IPS-11a (cell line): ENCODE measurements around the gene SMIM13.
"Not testable (repeated sequence)": the region's sequence is repeated elsewhere in the genome, so short reads cannot be mapped to it uniquely, and the experiment has no call there.

Source experiments
- H3K4me3 ChIP-seq: one replicate; pipeline ENCODE4 v1.5.1; 2013; ENCODE audit warnings: low read depth, low read length, control low read depth

Gene SMIM13

GRCh38 chr6:11083491-11083890, 10.1 kb upstream of the SMIM13 start:
- H3K4me3 ChIP-seq: no peak overlapping the region

GRCh38 chr6:11083956-11084355, 9.7 kb upstream of the SMIM13 start:
- H3K4me3 ChIP-seq: no peak overlapping the region

DNA sequence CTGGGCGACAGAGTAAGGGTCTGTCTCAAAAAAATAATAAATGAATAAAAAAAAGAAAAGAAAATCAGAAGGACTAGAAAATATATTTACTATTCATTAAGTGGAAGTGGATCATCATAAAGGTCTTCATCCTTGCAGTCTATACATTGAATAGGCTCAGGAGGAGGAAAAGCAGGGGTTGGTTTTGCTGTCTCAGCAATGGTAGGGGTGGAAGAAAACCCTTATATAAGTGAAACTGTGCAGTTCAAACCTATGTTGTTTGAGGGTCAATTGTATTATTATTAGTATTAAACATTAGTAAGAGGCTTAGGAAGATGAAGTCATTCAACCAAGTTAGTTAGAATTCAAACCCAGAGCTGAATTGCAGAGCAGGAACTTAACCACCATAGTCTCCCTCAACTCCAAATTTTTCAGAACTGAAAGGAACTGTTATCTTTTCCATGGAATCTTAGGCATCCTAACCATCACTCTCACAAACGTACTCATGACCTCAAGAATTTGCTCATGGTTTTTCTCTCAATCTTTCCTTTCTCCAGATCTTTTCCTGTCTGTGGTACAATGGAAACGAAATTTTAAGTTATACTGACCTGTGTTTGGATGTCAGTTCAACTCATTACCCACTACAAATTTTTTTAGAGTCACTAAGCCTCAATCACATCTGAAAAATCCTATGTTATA, 7.7 kb upstream of the SMIM13 start:
- H3K4me3 ChIP-seq: no peak overlapping the region

DNA sequence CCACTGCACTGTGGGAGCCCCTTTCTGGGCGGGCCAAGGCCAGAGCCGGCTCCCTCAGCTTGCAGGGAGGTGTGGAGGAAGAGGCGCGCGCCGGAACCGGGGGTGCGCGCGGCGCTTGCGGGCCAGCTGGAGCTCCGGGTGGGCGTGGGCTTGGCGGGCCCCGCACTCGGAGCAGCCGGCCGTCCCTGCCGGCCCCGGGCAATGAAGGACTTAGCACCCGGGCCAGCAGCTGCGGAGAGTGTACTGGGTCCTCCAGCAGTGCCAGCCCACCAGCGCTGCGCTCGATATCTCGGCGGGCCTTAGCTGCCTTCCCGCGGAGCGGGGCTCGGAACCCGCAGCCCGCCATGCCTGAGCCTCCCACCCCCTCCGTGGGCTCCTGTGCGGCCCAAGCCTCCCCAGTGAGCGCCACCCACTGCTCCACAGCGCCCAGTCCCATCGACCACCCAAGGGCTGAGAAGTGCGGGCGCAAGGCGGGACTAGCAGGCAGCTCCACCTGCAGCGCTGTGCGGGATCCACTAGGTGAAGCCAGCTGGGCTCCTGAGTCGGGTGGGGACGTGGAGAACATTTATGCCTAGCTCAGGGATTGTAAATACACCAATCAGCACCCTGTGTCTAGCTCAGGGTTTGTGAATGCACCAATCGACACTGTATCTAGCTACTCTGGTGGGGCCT, 6.4 kb upstream of the SMIM13 start:
- H3K4me3 ChIP-seq: not testable (repeated sequence)

DNA sequence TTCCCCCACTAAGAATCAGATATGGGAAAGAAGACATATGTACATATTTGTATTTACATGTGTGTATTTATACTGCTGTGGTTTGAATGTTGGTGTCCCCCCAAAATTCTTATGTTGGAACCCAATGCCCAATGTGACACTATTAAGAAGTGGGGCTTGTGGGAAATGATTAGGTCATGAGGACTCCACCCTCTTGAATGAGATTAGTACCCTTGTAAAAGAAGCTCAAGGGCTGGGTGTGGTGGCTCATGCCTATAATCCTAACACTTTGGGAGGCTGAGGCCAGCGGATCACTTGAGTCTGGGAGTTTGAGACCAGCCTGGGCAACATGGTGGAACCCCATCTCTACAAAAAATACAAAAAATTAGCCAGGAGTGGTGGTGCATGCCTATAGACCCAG, 3.9 kb upstream of the SMIM13 start:
- no peak overlapping the region for H3K4me3 ChIP-seq

- not testable (repeated sequence) for H3K4me3 ChIP-seq
Measured at GRCh38 chr6:11091141-11091540, 2.5 kb upstream of the SMIM13 start.

DNA sequence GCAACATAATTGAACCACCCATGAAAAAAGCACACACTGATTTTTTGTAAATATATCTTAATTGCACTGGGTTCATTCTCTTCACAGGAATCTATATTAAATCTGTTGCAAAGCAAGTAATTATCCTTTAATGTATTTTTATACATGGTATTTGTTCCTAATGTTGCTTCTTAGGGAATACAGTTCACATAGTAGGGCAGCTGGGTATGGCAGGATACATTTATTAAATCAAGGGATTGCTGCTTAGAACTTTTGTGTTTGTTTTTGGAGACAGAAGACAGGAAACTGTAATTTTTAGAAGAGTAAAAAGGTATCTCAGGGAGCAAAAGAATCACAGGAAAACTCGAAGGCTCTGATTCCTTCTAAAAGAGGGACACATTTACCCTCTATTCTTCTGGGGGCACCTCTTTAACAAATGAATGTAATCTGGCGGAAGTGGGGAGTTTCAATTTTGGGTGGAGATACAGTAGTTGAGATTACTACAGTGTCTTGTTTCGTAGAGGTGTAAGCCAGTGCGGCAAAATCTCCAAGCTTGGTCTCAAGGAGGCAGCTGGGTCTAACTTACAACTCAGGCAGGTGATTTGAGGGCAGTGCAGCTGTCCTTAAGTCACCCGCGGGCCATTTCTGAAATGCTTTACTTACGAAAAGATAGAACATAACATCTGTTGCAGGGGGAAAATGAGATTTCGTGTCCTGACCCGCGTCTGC, 812 bp upstream of the SMIM13 start:
- peak overlapping the region; percentile 77 for H3K4me3 ChIP-seq

DNA sequence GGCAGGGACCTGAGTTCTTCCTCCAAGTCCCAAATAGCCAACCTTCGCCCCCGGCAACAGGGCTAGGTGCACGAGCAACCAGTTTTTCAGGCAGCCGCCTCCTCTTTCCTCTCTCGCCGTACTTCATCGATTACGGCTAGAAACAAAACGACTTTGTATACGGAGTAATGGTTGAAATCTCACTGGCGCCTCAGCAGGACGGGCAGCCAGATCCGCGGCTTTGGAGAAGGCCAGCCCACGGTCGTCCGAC, 333 bp upstream of the SMIM13 start:
- peak overlapping the region; percentile 77 for H3K4me3 ChIP-seq

DNA sequence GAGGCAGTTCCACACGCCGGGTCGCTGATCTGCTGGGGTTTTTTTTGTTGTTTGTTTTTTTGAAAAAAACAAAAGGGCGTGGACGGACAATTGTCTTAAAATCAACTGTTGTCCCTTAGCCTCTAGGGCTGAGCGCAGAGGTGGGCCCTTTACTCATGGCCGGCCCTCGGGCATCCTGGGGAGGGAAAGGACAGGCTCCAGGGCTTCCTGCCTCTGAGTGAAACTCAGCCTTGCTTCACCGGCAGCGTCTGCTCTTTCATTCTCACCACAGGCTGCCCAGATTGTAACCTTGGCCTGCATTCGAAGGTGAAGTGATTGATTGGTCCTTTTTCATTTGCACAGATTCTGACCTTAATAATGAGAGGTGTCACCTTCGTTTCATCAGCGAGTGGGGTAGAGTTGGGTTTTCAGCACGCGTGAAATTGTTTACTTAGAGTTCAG, 797 bp downstream of the SMIM13 start:
- H3K4me3 ChIP-seq: peak overlapping the region; percentile 59

- peak overlapping the region; percentile 59 for H3K4me3 ChIP-seq
Measured at GRCh38 chr6:11094941-11095340, 1.3 kb downstream of the SMIM13 start.

DNA sequence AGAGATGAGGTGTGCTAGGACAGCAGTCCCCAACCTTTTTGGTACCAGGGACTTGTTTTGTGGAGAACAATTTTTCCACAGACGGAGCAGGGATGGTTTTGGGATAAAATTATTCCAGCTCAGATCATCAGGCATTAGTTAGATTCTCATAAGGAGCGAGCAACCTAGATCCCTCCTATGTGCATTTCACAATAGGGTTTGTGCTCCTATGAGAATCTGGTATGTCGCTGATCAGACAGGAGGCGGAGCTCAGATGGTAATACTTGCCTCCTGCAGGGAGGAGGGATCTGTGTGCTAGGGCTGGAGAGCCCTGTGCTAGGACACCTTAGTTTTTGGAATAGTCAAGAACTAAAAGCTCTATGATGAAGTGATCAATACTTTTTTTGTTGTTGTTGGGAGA, 2.5 kb downstream of the SMIM13 start:
- H3K4me3 ChIP-seq: no peak overlapping the region

- no peak overlapping the region for H3K4me3 ChIP-seq
Measured at GRCh38 chr6:11097476-11097875, 3.8 kb downstream of the SMIM13 start.

- no peak overlapping the region for H3K4me3 ChIP-seq
Measured at GRCh38 chr6:11098004-11098403, 4.4 kb downstream of the SMIM13 start.

DNA sequence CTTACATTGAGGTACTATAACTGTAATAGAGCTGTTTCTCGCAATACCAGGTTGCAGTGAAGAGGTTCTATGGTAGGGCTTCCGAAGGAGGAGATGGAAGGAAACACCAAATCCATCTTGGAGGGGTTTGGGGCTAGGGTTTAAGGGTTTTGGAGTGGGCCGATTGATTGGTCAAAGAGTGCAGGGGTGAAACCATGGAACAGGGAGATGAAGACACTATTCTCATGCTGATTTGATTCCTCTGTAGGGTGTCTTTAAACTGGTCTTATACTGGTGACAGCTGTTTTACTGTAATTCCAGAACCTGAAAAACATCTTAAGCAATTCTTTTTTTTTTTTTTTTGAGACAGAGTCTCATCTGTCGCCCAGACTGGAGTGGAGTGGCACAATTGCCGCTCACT, 7.8 kb downstream of the SMIM13 start:
- H3K4me3 ChIP-seq: no peak overlapping the region

GRCh38 chr6:11103065-11103464, 9.4 kb downstream of the SMIM13 start:
- H3K4me3 ChIP-seq: no peak overlapping the region

DNA sequence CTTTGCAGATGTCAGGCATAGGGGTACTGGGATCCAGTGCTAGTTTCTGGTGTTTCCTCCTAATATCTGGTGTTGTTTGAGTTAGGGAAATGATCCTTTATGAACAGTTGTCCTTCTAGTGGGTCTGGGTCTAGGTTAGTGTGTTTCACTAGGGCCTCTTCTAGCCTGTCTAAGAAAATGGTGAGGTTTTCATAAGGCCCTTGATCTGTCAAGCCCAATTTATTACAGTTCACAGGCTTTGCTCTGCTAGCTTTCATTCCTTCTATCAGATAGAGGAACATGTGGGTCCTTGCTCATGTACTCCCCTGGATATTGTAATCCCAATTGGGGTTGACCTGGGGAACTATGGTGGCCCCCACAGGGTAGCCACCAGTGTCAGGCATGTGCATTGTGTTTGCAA, 15.1 kb downstream of the SMIM13 start:
- no peak overlapping the region for H3K4me3 ChIP-seq

DNA sequence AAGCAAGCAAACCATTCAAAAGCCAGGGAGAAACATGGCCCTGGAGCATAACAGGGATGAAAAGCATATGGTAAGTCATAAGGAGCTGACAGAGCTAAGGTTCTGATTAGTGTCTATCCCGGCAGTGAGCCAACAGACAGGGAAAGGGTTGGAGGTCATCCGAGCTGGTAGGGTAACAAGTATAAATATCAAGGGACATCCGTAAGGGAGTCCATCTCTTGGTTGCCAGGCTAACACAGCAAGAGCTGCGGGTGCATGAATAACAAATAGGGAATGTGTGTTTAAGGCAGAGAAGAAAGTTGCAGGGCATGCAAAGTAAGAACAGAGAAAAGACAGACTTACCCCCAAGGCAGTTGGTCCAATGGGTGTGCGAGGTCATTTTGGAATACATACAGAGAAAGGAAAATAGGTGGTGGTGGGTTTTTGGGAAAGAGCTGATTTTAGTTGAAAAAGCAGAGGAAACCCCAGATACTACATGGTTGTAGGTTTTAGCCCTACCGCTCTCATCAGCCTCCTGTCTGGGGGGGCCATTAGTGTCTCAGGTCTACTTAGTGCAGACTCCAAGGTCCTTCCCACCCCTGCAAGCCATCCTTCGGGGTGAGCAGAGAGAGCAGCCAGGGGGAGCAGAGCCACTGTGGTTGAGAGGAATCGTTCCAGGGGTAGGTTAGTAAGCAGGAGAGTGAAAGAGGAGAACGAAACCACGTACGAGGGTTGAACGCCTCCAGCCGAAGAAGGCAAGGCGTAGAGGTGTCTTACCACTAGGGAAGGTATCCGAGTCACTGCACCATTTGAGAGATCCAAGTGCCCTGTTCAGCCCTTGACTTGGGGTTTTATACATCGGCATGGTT, 17.5 kb downstream of the SMIM13 start, which contains the start of gene ERVFRD-1:
TSS of gene ERVFRD-1 (minus strand) at position 805 of the 848 bp plus-strand sequence. CDS start 6,415 bp downstream, outside the sequence.
- H3K4me3 ChIP-seq: no peak within 1 kb of the TSS

GRCh38 chr6:11111769-11112437, 18.3 kb downstream of the SMIM13 start:
- no peak overlapping the region for H3K4me3 ChIP-seq

- H3K4me3 ChIP-seq: no peak overlapping the region
Measured at GRCh38 chr6:11113038-11113437, 19.4 kb downstream of the SMIM13 start.

DNA sequence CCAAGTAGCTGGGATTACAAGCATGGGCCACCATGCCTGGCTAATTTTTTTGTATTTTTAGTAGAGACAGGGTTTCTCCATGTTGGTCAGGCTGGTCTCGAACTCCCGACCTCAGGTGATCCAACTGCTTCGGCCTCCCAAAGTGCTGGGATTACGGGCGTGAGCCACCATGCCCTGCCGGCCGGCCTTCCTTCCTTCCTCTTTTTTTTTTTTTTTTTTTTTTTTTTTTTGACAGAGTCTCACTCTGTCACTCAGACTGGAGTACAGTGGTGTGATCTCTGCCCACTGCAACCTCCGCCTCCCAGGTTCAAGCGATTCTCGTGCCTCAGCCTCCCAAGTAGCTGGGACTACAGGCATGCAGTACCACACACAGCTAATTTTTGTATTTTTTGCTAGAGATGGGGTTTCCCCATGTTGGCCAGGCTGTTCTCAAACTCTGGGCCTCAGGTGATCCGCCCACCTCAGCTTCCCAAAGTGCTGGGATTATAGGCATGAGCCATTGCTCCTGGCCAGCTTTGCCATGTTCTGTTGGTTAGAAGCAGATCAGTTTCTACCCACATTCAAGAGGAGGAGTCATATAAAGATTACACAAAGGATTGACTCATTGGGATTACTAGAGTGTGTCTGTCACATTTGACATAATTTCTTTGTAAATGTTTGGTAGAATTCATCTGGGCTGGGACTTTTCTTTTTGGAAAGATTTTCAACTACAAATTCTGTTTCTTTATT, 22.3 kb downstream of the SMIM13 start:
- not testable (repeated sequence) for H3K4me3 ChIP-seq
